GM23338 (cell line): ENCODE results near the gene ADGRB3. TPM values are rescaled to one million over a fixed set of nuclear protein-coding genes. Genes with fewer than 3 reads are reported as not detected.

ENCODE experiments used
- ATAC-seq: fragments of 200-7000 bp; cut with Tn5 transposase; 3 replicates; pipeline ENCODE4 v1.9.1; 2020
- DNase-seq: peaks from one replicate; pipeline ENCODE4 v3.0.0-alpha.2; 2015; ENCODE audit warnings: low spot score
- H2AFZ ChIP-seq: fragments of 200-600 bp; sonication (generic); 2 replicates; pipeline ENCODE4 v1.8.0; 2016; ENCODE audit warnings: antibody characterized with exemption, mild to moderate bottlenecking, moderate library complexity
- H3F3A ChIP-seq: fragments of 200-600 bp; sonication (generic); replicated peaks from 2 replicates; pipeline ENCODE4 v1.8.0; 2017; ENCODE audit warnings: antibody characterized with exemption, mixed run types, low read depth
- H3K27ac ChIP-seq: fragments of 200-600 bp; sonication (generic); 2 replicates; pipeline ENCODE4 v1.6.1; 2016; ENCODE audit warnings: low read depth
- H3K27me3 ChIP-seq: fragments of 200-600 bp; sonication (generic); 2 replicates; pipeline ENCODE4 v1.8.0; 2016; ENCODE audit warnings: mild to moderate bottlenecking, mixed run types, moderate library complexity; ENCODE audit not compliant: insufficient read depth
- H3K36me3 ChIP-seq: fragments of 200-600 bp; sonication (generic); 2 replicates; pipeline ENCODE4 v1.8.0; 2016; ENCODE audit warnings: mild to moderate bottlenecking; ENCODE audit not compliant: insufficient read depth
- H3K4me1 ChIP-seq: fragments of 200-600 bp; sonication (generic); 2 replicates; pipeline ENCODE4 v1.8.0; 2016; ENCODE audit warnings: mild to moderate bottlenecking, moderate library complexity; ENCODE audit not compliant: insufficient read depth
- H3K4me2 ChIP-seq: fragments of 200-600 bp; sonication (generic); 2 replicates; pipeline ENCODE4 v1.7.1; 2017; ENCODE audit warnings: mixed run types
- H3K4me3 ChIP-seq: fragments of 200-600 bp; sonication (generic); 2 replicates; pipeline ENCODE4 v1.6.1; 2016; ENCODE audit warnings: mixed run types
- H3K79me2 ChIP-seq: fragments of 200-600 bp; sonication (generic); replicated peaks from 2 replicates; pipeline ENCODE4 v1.8.0; 2017; ENCODE audit warnings: mild to moderate bottlenecking; ENCODE audit not compliant: insufficient read depth
- H3K9me2 ChIP-seq: fragments of 200-600 bp; sonication (generic); 2 replicates; pipeline ENCODE4 v1.8.0; 2017; ENCODE audit not compliant: insufficient read depth
- H4K20me1 ChIP-seq: fragments of 200-600 bp; sonication (generic); replicated peaks from 2 replicates; pipeline ENCODE4 v1.8.0; 2017; ENCODE audit warnings: mild to moderate bottlenecking; ENCODE audit not compliant: insufficient read depth
- H3K27ac Mint-ChIP-seq: 2 replicates; pipeline ENCODE4 v1.8.0; 2020; ENCODE audit warnings: inconsistent platforms, mild to moderate bottlenecking, moderate library complexity, mixed read lengths
- H3K27me3 Mint-ChIP-seq: 3 replicates; pipeline ENCODE4 v1.8.0; 2022; ENCODE audit warnings: low read depth, mild to moderate bottlenecking, moderate library complexity, mixed read lengths, inconsistent platforms; ENCODE audit not compliant: insufficient read depth, poor library complexity
- H3K36me3 Mint-ChIP-seq: 3 replicates; pipeline ENCODE4 v1.8.0; 2021; ENCODE audit warnings: low read depth, mild to moderate bottlenecking, inconsistent platforms, moderate library complexity, mixed read lengths
- H3K4me1 Mint-ChIP-seq: 3 replicates; pipeline ENCODE4 v1.8.0; 2020; ENCODE audit warnings: mild to moderate bottlenecking, inconsistent platforms, mixed read lengths
- H3K4me3 Mint-ChIP-seq: 3 replicates; pipeline ENCODE4 v1.8.0; 2021; ENCODE audit warnings: moderate library complexity, mild to moderate bottlenecking, inconsistent platforms, mixed read lengths
- H3K9me3 Mint-ChIP-seq: 3 replicates; pipeline ENCODE4 v1.8.0; 2020; ENCODE audit warnings: moderate library complexity, mild to moderate bottlenecking, inconsistent platforms, mixed read lengths
- CREB1 ChIP-seq: fragments of 250-450 bp; sonication (Bioruptor Pico); IDR thresholded peaks from 2 replicates; pipeline ENCODE4 v1.5.0; 2020; ENCODE audit warnings: low read depth, mild to moderate bottlenecking, moderate library complexity
- ETS1 ChIP-seq: IDR thresholded peaks from 2 replicates; pipeline ENCODE4 v1.6.1; 2016; ENCODE audit warnings: antibody characterized with exemption
- EZH2 ChIP-seq: fragments of 200-600 bp; sonication (generic); IDR thresholded peaks from one replicate; pipeline ENCODE4 v1.8.0; 2017; ENCODE audit warnings: antibody characterized with exemption, mild to moderate bottlenecking, low read depth; ENCODE audit not compliant: unreplicated experiment
- EZH2phosphoT487 ChIP-seq: fragments of 200-600 bp; sonication (generic); IDR thresholded peaks from one replicate; pipeline ENCODE4 v1.8.1; 2018; ENCODE audit warnings: antibody characterized with exemption; ENCODE audit not compliant: unreplicated experiment
- ZNF331 ChIP-seq: fragments of 250-450 bp; sonication (Bioruptor Pico); IDR thresholded peaks from 2 replicates; pipeline ENCODE4 v1.5.0; 2020; ENCODE audit warnings: low read depth, mild to moderate bottlenecking, moderate library complexity
- polyA plus RNA-seq: library from polyadenylated mRNA; unstranded; fragments of >200 nt; fragmentation: Nextera tagmentation; extraction: Ambion mirVana; gene quantifications from 2 replicates; pipeline ENCODE4 v1.2.1, GENCODE V29; 2016
- total RNA-seq: library from RNA; depleted of rRNA; stranded (reverse); fragments of >200 nt; shearing (Covaris generic); gene quantifications from 2 replicates; pipeline ENCODE4 v1.2.3, GENCODE V29; 2014
- TF ChIP-seq, protein P1 (sequence below): fragments of 250-450 bp; sonication (Bioruptor Pico); IDR thresholded peaks from 2 replicates; pipeline ENCODE4 v1.5.0; 2020; ENCODE audit warnings: mild to moderate bottlenecking, moderate library complexity

The ADGRB3 gene
- total and polyA plus RNA-seq, 2 experiments from 2014 or later, result 0.92 to 4.0 TPM

- ATAC-seq (no peak), DNase-seq (no peak)
- no peaks in the 10 kb centered on the region for H4K20me1 ChIP-seq
- Mint-ChIP-seq H3K27me3 (no peaks in the 10 kb centered on the region), H3K9me3 (no peaks in the 10 kb centered on the region), H3K4me1 (0 out of 3 replicates have a peak, but pooled peaks cover 2% of the 10 kb centered on the region), H3K4me3 (no peak overlapping the region), H3K27ac (no peak overlapping the region), H3K36me3 (no peaks in the 10 kb centered on the region)
- H3K79me2 ChIP-seq, result no peaks in the 10 kb centered on the region
- no peak overlapping the region for H3K27ac ChIP-seq
- no peaks in the 10 kb centered on the region for H3K4me1 ChIP-seq
- H3K4me3 ChIP-seq, result no peak overlapping the region
- H3K4me2 ChIP-seq, result no peak overlapping the region
- no peak for TF ChIP-seq EZH2
- TF ChIP-seq, protein P1, sequence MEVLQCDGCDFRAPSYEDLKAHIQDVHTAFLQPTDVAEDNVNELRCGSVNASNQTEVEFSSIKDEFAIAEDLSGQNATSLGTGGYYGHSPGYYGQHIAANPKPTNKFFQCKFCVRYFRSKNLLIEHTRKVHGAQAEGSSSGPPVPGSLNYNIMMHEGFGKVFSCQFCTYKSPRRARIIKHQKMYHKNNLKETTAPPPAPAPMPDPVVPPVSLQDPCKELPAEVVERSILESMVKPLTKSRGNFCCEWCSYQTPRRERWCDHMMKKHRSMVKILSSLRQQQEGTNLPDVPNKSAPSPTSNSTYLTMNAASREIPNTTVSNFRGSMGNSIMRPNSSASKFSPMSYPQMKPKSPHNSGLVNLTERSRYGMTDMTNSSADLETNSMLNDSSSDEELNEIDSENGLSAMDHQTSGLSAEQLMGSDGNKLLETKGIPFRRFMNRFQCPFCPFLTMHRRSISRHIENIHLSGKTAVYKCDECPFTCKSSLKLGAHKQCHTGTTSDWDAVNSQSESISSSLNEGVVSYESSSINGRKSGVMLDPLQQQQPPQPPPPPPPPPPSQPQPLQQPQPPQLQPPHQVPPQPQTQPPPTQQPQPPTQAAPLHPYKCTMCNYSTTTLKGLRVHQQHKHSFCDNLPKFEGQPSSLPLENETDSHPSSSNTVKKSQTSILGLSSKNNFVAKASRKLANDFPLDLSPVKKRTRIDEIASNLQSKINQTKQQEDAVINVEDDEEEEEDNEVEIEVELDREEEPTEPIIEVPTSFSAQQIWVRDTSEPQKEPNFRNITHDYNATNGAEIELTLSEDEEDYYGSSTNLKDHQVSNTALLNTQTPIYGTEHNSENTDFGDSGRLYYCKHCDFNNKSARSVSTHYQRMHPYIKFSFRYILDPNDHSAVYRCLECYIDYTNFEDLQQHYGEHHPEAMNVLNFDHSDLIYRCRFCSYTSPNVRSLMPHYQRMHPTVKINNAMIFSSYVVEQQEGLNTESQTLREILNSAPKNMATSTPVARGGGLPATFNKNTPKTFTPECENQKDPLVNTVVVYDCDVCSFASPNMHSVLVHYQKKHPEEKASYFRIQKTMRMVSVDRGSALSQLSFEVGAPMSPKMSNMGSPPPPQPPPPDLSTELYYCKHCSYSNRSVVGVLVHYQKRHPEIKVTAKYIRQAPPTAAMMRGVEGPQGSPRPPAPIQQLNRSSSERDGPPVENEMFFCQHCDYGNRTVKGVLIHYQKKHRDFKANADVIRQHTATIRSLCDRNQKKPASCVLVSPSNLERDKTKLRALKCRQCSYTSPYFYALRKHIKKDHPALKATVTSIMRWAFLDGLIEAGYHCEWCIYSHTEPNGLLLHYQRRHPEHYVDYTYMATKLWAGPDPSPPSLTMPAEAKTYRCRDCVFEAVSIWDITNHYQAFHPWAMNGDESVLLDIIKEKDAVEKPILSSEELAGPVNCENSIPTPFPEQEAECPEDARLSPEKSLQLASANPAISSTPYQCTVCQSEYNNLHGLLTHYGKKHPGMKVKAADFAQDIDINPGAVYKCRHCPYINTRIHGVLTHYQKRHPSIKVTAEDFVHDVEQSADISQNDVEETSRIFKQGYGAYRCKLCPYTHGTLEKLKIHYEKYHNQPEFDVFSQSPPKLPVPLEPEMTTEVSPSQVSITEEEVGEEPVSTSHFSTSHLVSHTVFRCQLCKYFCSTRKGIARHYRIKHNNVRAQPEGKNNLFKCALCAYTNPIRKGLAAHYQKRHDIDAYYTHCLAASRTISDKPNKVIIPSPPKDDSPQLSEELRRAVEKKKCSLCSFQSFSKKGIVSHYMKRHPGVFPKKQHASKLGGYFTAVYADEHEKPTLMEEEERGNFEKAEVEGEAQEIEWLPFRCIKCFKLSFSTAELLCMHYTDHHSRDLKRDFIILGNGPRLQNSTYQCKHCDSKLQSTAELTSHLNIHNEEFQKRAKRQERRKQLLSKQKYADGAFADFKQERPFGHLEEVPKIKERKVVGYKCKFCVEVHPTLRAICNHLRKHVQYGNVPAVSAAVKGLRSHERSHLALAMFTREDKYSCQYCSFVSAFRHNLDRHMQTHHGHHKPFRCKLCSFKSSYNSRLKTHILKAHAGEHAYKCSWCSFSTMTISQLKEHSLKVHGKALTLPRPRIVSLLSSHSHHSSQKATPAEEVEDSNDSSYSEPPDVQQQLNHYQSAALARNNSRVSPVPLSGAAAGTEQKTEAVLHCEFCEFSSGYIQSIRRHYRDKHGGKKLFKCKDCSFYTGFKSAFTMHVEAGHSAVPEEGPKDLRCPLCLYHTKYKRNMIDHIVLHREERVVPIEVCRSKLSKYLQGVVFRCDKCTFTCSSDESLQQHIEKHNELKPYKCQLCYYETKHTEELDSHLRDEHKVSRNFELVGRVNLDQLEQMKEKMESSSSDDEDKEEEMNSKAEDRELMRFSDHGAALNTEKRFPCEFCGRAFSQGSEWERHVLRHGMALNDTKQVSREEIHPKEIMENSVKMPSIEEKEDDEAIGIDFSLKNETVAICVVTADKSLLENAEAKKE (CRISPR knock-in tag), result no peak
- no peak for TF ChIP-seq ETS1
- H3K9me2 ChIP-seq, result no peaks in the 10 kb centered on the region
- H3K36me3 ChIP-seq, result no peaks in the 10 kb centered on the region
- no peaks in the 10 kb centered on the region for H3F3A ChIP-seq
- H2AFZ ChIP-seq, result no peak overlapping the region
- H3K27me3 ChIP-seq, result no peaks in the 10 kb centered on the region
Observed at GRCh38 chr6:68947721-68948120, 312.6 kb downstream of the ADGRB3 start.

DNA sequence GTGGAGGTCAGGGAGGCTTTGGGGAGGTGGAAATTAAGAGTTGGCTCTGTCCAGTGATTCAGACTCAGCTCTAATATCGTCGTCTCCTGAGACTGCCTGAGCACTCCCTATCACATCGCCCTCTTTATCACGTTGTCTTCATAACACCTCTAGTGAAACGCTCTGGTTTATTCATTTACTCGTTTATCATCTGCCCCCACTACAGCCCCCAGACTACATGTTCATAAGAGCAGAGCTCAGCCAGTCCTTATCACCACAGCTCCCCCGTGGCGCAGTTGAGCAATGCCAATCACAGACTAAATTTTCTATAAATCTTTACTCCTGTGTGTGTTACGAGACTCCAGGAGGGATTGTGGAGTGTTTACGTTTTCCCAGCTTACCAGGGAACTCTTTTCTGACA lies 316.2 kb downstream of the ADGRB3 start:
- H3K27ac ChIP-seq, result no peak overlapping the region; the same call in 1 of the 2 replicates
- H2AFZ ChIP-seq, result no peak overlapping the region
- no peaks in the 10 kb centered on the region for H3K36me3 ChIP-seq
- no peaks in the 10 kb centered on the region for H3K9me3 Mint-ChIP-seq
- H3K27me3 ChIP-seq, result no peaks in the 10 kb centered on the region
- H3K4me3 Mint-ChIP-seq, result no peak overlapping the region
- no peak overlapping the region for H3K4me2 ChIP-seq
- 0 out of 3 replicates have a peak, but pooled peaks cover 2% of the 10 kb centered on the region for H3K4me1 Mint-ChIP-seq
- TF ChIP-seq EZH2phosphoT487, result no peak
- TF ChIP-seq CREB1, result no peak
- no peak for TF ChIP-seq ZNF331
- H3K4me3 ChIP-seq, result no peak overlapping the region
- no peak for ATAC-seq
- no peaks in the 10 kb centered on the region for H3K9me2 ChIP-seq
- H4K20me1 ChIP-seq, result no peaks in the 10 kb centered on the region
- no peak for DNase-seq
- no peaks in the 10 kb centered on the region for H3K27me3 Mint-ChIP-seq
- H3K36me3 Mint-ChIP-seq, result no peaks in the 10 kb centered on the region
- no peaks in the 10 kb centered on the region for H3K4me1 ChIP-seq
- H3K79me2 ChIP-seq, result no peaks in the 10 kb centered on the region
- no peak overlapping the region for H3K27ac Mint-ChIP-seq
- H3F3A ChIP-seq, result no peaks in the 10 kb centered on the region
